Uterus (tissue), 4 donors: ENCODE results near the gene ZNF177. TPM values are rescaled to one million over a fixed set of nuclear protein-coding genes. Genes with fewer than 3 reads are reported as not detected.
A peak's percentile ranks its signal among the peaks of the same experiment; 100 is the strongest.

ENCODE experiments used
- DNase-seq, 2 donors: peaks; one replicate each; pipeline ENCODE4 v3.0.0-alpha.2; 2019 to 2020
- H3K27ac ChIP-seq, 2 donors: fragments of 200-600 bp; sonication (generic); 1 replicate in 1 of 2; 2 replicates in 1 of 2; pipeline ENCODE4 v1.5.1; 2016 to 2018
- H3K27me3 ChIP-seq, 2 donors: fragments of 200-600 bp; sonication (generic); one replicate each; pipeline ENCODE4 v1.5.1; 2018 to 2019; ENCODE audit warnings: control low read depth in 1 of 2
- H3K36me3 ChIP-seq, 2 donors: fragments of 200-600 bp; sonication (generic); one replicate each; pipeline ENCODE4 v1.5.1; 2019; ENCODE audit warnings: control low read depth in 1 of 2
- H3K4me1 ChIP-seq, 2 donors: fragments of 200-600 bp; sonication (generic); one replicate each; pipeline ENCODE4 v1.5.1; 2018 to 2019; ENCODE audit warnings: control low read depth in 1 of 2
- H3K4me3 ChIP-seq, 2 donors: fragments of 200-600 bp; sonication (generic); 1 replicate in 1 of 2; 2 replicates in 1 of 2; pipeline ENCODE4 v1.5.1; 2018 to 2019; ENCODE audit warnings: mild to moderate bottlenecking in 1 of 2
- H3K9me3 ChIP-seq, 2 donors: fragments of 200-600 bp; sonication (generic); one replicate each; pipeline ENCODE4 v1.5.1; 2019; ENCODE audit warnings: control low read depth in 1 of 2
- POLR2A ChIP-seq, 2 donors: fragments of 450-650 bp; IDR thresholded peaks; one replicate each; pipeline ENCODE4 v1.6.1; 2016; ENCODE audit warnings: antibody characterized with exemption in 2 of 2, mild to moderate bottlenecking in 1 of 2, moderate library complexity in 1 of 2
- intact Hi-C: fragments of 100-400 bp; cut with DNase I; formaldehyde crosslinking; loops from one replicate; pipeline ENCODE4 v1.15.1; 2023; ENCODE audit warnings: low total_unique reads
- total RNA-seq, 4 donors: library from RNA; depleted of rRNA in 3 of 4; stranded (reverse); fragments of >200 nt in 3 of 4; gene quantifications; one replicate each; pipeline versions ENCODE4 v1.1.0 to v1.2.4, GENCODE V29; 2014 to 2023
- TF ChIP-seq, protein P1 (sequence below), 4 experiments: fragments of 200-600 bp in 2 of 4; fragments of 450-650 bp in 2 of 4; sonication (generic) in 2 of 4; IDR thresholded peaks; one replicate each; pipeline ENCODE4 v1.5.1; 2016 to 2019; ENCODE audit warnings: antibody characterized with exemption in 4 of 4, mild to moderate bottlenecking in 2 of 4, moderate library complexity in 1 of 4
- donor health status: DM: yes; HTN: yes; CAD: no.

The ZNF177 gene
- total RNA-seq, 4 donors from 2014 or later, result 4.4 to 8.7 (median 5.8) TPM; not detected in 1

DNA sequence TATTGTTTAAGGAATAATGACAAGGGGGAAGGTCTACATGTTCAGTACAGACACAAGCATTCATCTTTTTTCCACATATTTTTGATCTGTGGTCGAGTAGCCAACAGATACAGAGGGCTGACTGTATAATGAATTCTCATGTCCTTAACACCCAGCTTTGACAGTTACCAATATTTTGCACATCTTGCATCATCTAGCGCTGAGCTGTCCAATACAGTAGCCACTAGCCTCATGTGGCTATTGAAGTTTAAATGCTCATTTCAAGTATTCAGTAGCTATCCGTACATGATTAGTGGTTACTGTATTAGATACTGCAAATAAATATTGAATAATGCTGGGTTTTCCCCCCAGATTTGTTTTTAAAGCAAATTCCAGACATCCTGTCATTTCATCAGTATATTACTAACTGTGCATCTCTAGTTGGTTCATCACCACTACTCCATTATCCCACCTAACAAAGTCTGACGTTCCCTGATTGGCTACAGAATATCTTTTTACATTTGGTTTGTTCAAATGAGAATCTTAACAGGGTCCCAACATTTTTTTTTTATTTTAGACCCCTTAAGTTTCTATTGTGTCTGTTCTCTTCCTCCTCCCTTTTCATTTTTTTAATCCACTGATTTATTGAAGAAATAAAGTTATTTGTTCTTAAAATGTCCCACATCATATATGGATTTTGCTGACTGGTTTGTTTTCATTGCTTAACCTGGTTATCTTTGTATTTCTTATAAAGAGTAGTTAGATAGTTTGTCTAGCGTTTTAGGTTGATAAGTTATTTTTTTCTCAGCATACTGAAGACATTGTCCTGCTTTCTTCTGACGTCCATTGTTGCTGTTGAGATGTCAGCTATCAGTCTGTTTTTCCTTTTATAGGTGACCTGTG is 8.2 kb downstream of the ZNF177 start:
- intact Hi-C loops, result no loop called here
- H3K27me3 ChIP-seq, result no peaks in the 10 kb centered on the region
- DNase-seq, result no peak
- no peak overlapping the region for H3K27ac ChIP-seq
- H3K4me1 ChIP-seq, result no peaks in the 10 kb centered on the region
- peaks cover 6 to 94% of the 10 kb centered on the region in 2 donors for H3K9me3 ChIP-seq
- no peak overlapping the region for H3K4me3 ChIP-seq
- H3K36me3 ChIP-seq, result peaks cover 0 to 5% of the 10 kb centered on the region in 2 donors
- TF ChIP-seq POLR2A (IDR thresholded peaks at IDR 0.05), result no peak
- TF ChIP-seq, protein P1, sequence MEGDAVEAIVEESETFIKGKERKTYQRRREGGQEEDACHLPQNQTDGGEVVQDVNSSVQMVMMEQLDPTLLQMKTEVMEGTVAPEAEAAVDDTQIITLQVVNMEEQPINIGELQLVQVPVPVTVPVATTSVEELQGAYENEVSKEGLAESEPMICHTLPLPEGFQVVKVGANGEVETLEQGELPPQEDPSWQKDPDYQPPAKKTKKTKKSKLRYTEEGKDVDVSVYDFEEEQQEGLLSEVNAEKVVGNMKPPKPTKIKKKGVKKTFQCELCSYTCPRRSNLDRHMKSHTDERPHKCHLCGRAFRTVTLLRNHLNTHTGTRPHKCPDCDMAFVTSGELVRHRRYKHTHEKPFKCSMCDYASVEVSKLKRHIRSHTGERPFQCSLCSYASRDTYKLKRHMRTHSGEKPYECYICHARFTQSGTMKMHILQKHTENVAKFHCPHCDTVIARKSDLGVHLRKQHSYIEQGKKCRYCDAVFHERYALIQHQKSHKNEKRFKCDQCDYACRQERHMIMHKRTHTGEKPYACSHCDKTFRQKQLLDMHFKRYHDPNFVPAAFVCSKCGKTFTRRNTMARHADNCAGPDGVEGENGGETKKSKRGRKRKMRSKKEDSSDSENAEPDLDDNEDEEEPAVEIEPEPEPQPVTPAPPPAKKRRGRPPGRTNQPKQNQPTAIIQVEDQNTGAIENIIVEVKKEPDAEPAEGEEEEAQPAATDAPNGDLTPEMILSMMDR (IDR thresholded peaks at IDR 0.05), result no peak

DNA sequence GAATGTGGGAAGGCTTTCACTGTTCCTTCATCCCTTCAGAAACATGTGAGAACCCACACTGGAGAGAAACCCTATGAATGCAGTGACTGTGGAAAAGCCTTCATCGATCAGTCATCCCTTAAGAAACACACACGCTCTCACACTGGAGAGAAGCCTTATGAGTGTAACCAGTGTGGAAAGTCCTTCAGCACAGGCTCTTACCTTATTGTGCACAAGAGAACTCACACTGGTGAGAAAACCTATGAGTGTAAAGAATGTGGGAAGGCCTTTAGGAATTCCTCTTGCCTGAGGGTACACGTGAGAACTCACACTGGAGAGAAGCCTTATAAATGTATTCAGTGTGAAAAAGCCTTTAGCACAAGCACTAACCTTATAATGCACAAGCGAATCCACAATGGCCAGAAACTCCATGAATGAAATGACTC is 18.6 kb downstream of the ZNF177 start:
- no peaks in the 10 kb centered on the region for H3K27me3 ChIP-seq
- H3K36me3 ChIP-seq, result no peaks in the 10 kb centered on the region
- DNase-seq, result no peak
- no peaks in the 10 kb centered on the region for H3K4me1 ChIP-seq
- H3K27ac ChIP-seq, result no peak overlapping the region
- H3K9me3 ChIP-seq, result peaks cover 0 to 99% of the 10 kb centered on the region in 2 donors
- no peak overlapping the region for H3K4me3 ChIP-seq
- intact Hi-C loops, result no loop called here
- no peak for TF ChIP-seq POLR2A (IDR thresholded peaks at IDR 0.05)
- TF ChIP-seq, protein P1 (IDR thresholded peaks at IDR 0.05), result no peak

DNA sequence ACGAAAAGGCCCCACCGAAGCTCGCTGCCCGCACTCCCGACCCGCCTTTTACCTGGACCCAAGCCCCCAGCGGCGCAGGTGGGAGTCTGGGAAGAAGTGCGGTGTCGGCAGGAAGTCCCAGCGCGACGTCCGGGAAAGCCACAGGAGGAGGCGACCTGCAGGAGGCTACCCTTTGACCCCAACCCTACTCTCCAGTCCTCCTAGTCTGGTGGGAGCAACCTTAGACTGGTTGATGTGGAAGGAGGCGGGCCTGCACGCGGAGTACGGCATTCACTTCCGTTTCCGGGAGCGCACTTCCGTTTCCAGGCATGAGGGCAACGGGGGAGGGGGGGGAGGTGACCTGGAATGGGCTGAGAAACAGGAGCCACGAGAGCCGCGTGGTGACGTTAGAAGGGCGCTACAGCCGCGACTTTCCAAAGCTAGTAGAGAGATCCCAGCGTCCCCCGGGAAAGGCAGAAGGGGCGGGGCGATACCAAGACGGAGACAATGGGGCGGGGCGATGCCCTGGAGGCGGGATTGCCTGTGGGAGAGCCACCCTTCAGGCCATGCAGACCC is 44.1 kb downstream of the ZNF177 start:
- DNase-seq, result peak; percentile 57 to 59
- Histone ChIP-seq H3K4me3 (peak overlapping the region; percentile 37 to 53), H3K27ac (peak overlapping the region; percentile 5 to 25), H3K36me3 (no peaks in the 10 kb centered on the region), H3K27me3 (no peaks in the 10 kb centered on the region), H3K9me3 (peaks cover 0 to 25% of the 10 kb centered on the region in 2 donors), H3K4me1 (no peaks in the 10 kb centered on the region)
- TF ChIP-seq, protein P1 (IDR thresholded peaks at IDR 0.05), result no peak
- TF ChIP-seq POLR2A (IDR thresholded peaks at IDR 0.05), result no peak
- intact Hi-C loops, result no loop called here

DNA sequence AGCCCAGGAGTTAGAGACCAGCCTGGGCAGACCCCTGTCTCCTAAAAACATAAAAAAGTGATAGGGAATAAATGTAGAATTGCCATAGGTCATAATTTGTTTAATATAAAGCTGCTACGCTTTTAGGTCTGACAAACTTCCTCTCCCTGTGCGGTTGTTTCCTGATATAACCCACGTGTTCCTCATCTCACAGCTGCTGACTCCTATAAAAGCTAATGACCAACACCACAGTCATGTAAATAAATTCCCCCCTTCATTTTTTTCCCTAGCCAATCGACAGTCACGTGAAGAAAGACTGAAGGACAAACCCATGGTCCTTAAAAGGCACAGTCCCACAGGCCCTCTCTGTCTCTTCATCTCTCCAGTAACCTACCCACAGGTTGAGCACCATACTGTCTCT is 45.0 kb downstream of the ZNF177 start:
- TF ChIP-seq POLR2A (IDR thresholded peaks at IDR 0.05), result no peak
- TF ChIP-seq, protein P1 (IDR thresholded peaks at IDR 0.05), result no peak
- Histone ChIP-seq H3K9me3 (peaks cover 0 to 35% of the 10 kb centered on the region in 2 donors), H3K4me1 (no peaks in the 10 kb centered on the region), H3K27me3 (no peaks in the 10 kb centered on the region), H3K4me3 (no peak overlapping the region), H3K36me3 (no peaks in the 10 kb centered on the region), H3K27ac (no peak overlapping the region)
- no peak for DNase-seq
- intact Hi-C loops, result no loop called here
